Measurements from ENCODE around the gene MROH7.

The MROH7 gene

DNA sequence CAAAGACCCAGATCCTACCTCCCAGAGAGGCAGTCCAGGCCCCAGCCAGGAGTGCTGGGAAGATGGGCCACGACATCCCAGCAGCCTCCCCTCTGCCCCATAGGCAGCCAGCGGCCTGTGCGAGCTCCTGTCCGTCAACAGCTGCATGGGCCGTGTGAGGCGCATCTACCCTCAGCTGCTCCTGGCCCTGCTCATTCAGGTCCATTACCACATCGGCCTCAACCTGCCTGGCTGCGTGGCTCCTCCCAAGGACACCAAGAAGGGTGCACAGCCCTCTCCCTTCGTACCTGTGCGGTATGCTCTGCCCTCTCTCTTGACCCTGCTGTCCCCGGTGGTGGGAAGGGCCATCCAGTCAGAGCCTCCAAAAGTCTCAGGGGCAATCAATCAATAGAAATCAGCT is 44.6 kb downstream of the MROH7 start:
- H3K36me3 ChIP-seq (ENCODE audit: insufficient read depth, low read depth, low read length), result no peaks in the 10 kb centered on the region
- no peak overlapping the region for H3K27ac ChIP-seq (ENCODE audit: low read length)
- H3K9ac ChIP-seq (ENCODE audit: low read depth, low read length), result no peak overlapping the region
- H3K4me3 ChIP-seq (ENCODE audit: low read length), result no peak overlapping the region
- no peaks in the 10 kb centered on the region for H3K9me3 ChIP-seq (ENCODE audit: insufficient read depth, low read depth, low read length)
- no peaks in the 10 kb centered on the region for H3K27me3 ChIP-seq (ENCODE audit: insufficient read depth, low read length)
- H3K4me1 ChIP-seq (ENCODE audit: insufficient read depth, low read length), result no peaks in the 10 kb centered on the region; the same call in 1 of the 2 replicates

DNA sequence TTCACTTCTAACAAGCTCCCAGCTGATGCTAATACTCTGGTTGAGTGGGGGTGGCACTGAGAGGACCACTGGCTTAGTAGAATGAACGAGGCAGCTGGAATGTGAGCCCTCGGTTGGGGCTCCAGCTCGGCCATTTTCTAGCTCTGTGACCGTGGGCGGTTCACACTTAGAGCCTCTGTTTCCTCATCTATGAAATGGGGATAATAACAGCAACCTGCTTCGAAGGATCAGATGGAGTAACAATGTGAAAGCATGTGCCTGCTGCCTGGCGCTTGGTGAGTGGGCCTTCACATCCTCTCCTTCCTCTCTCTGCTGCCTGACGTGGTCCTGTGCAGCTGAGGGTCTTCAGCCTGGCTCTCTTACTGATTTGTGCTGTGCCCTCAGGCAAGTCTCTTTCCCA is 53.2 kb downstream of the MROH7 start:
- H3K4me3 ChIP-seq (ENCODE audit: low read length), result no peak overlapping the region
- H3K27ac ChIP-seq (ENCODE audit: low read length), result no peak overlapping the region
- no peaks in the 10 kb centered on the region; the same call in 1 of the 2 replicates for H3K27me3 ChIP-seq (ENCODE audit: insufficient read depth, low read length)
- H3K36me3 ChIP-seq (ENCODE audit: insufficient read depth, low read depth, low read length), result no peaks in the 10 kb centered on the region
- no peak overlapping the region for H3K9ac ChIP-seq (ENCODE audit: low read depth, low read length)
- no peaks in the 10 kb centered on the region for H3K9me3 ChIP-seq (ENCODE audit: insufficient read depth, low read depth, low read length)
- no peaks in the 10 kb centered on the region for H3K4me1 ChIP-seq (ENCODE audit: insufficient read depth, low read length)

DNA sequence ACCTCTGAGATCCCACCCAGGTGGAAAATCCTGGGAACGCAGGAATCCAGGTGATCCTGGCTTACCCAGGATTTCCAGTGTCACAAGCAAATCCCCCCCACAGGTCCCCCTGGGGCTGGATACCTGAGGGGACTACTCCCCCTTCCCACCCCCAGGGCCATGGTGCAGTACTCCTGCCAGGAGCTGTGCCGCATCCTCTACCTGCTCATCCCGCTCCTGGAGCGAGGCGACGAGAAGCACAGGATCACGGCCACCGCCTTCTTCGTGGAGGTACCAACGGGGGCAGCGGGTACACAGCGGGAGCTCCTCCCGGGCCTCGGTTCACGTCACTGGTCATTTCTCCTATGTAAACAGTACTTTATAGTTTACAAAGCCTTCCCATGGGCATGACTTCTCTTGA is 53.6 kb downstream of the MROH7 start:
- Histone ChIP-seq H3K4me3 (ENCODE audit: low read length) (no peak overlapping the region), H3K9me3 (ENCODE audit: insufficient read depth, low read depth, low read length) (no peaks in the 10 kb centered on the region), H3K27me3 (ENCODE audit: insufficient read depth, low read length) (no peaks in the 10 kb centered on the region; the same call in 1 of the 2 replicates), H3K36me3 (ENCODE audit: insufficient read depth, low read depth, low read length) (no peaks in the 10 kb centered on the region), H3K4me1 (ENCODE audit: insufficient read depth, low read length) (no peaks in the 10 kb centered on the region), H3K27ac (ENCODE audit: low read length) (no peak overlapping the region), H3K9ac (ENCODE audit: low read depth, low read length) (no peak overlapping the region)

DNA sequence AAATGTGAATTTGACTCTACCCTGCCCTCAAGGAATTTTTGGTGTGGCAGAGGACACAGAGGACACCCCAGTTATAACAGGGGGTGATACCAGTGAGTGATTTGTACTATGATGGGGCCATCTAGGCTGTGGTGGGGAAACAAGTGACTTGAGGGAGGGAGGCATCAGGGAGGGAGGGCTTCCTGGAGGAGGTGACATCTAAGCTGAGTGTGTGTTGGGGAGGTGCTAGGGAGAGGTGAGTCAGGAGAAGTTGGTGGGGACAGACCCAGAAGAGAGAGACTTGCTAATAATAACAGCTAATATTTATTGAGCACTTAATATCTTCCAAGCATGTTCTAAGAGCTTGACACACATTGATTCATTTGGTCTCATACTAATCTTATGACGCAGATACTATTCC is 54.2 kb downstream of the MROH7 start:
- Histone ChIP-seq H3K9ac (ENCODE audit: low read depth, low read length) (no peak overlapping the region), H3K9me3 (ENCODE audit: insufficient read depth, low read depth, low read length) (no peaks in the 10 kb centered on the region), H3K27me3 (ENCODE audit: insufficient read depth, low read length) (no peaks in the 10 kb centered on the region; the same call in 1 of the 2 replicates), H3K4me1 (ENCODE audit: insufficient read depth, low read length) (no peaks in the 10 kb centered on the region), H3K36me3 (ENCODE audit: insufficient read depth, low read depth, low read length) (no peaks in the 10 kb centered on the region), H3K4me3 (ENCODE audit: low read length) (no peak overlapping the region), H3K27ac (ENCODE audit: low read length) (no peak overlapping the region)

DNA sequence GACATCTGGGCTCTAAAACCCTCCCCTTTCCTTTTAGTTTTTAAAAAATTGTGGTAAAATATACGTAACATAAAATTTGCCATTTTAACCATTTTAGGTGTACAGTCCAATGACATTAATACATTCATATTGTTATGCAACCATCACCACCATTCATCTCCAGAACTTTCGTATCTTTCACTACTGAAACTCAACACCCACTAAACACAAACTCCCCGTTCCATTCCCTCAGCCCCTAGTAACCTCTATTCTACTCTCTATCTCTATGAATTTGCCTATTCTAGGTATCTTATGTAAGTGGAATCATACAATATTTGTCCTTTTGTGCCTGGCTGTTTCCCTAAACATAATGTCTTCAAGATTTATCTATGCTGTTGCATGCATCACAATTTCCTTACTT is 54.7 kb downstream of the MROH7 start:
- H3K9me3 ChIP-seq (ENCODE audit: insufficient read depth, low read depth, low read length), result no peaks in the 10 kb centered on the region
- H3K4me3 ChIP-seq (ENCODE audit: low read length), result no peak overlapping the region
- no peak overlapping the region for H3K9ac ChIP-seq (ENCODE audit: low read depth, low read length)
- H3K4me1 ChIP-seq (ENCODE audit: insufficient read depth, low read length), result no peaks in the 10 kb centered on the region
- H3K36me3 ChIP-seq (ENCODE audit: insufficient read depth, low read depth, low read length), result no peaks in the 10 kb centered on the region
- no peak overlapping the region for H3K27ac ChIP-seq (ENCODE audit: low read length)
- no peaks in the 10 kb centered on the region; the same call in 1 of the 2 replicates for H3K27me3 ChIP-seq (ENCODE audit: insufficient read depth, low read length)

DNA sequence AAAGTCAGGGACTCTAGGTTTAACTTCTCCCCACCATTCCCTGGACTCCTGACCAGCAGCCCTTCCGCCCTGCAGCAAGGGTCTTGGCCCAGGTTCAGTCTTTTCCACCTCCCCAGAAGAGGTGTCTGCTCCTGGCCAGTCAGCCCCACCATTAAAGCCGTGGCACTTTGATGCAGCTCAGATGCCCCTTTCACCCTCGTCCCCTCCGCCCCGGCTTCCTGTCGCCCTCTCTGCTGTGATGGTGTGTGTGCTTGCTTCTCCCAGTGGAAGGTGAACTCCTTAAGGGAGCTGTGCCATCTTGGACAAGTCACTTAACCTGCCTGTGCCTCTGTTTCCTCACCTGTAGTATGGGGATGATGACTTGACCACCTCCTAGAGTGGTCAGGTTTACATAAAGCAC is 56.3 kb downstream of the MROH7 start:
- Histone ChIP-seq H3K27me3 (ENCODE audit: insufficient read depth, low read length) (no peaks in the 10 kb centered on the region; the same call in 1 of the 2 replicates), H3K4me1 (ENCODE audit: insufficient read depth, low read length) (no peaks in the 10 kb centered on the region), H3K27ac (ENCODE audit: low read length) (no peak overlapping the region), H3K4me3 (ENCODE audit: low read length) (no peak overlapping the region), H3K9ac (ENCODE audit: low read depth, low read length) (no peak overlapping the region), H3K9me3 (ENCODE audit: insufficient read depth, low read depth, low read length) (no peaks in the 10 kb centered on the region), H3K36me3 (ENCODE audit: insufficient read depth, low read depth, low read length) (no peaks in the 10 kb centered on the region)

DNA sequence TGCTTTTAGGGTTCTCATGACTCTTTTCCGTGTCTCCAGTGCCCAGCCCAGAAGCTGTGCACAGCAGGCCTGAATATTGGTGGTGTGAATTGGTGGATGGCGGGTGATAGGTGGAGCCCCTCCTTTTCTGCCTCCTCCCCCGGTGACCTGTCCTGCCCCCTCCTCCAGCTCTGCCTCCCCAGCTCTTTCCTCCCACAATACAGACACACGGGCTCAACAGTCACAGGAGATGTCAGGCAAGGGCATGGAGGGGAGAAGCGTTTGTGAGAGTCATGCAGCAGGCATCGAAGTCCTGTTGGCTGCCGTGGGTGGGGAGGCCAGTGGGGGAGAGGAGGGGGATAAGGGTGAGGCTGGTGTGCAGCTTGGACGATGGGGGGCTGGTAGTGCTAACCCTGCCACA is 56.8 kb downstream of the MROH7 start:
- Histone ChIP-seq H3K27ac (ENCODE audit: low read length) (no peak overlapping the region), H3K9ac (ENCODE audit: low read depth, low read length) (no peak overlapping the region), H3K36me3 (ENCODE audit: insufficient read depth, low read depth, low read length) (no peaks in the 10 kb centered on the region), H3K4me3 (ENCODE audit: low read length) (no peak overlapping the region), H3K4me1 (ENCODE audit: insufficient read depth, low read length) (no peaks in the 10 kb centered on the region), H3K9me3 (ENCODE audit: insufficient read depth, low read depth, low read length) (no peaks in the 10 kb centered on the region), H3K27me3 (ENCODE audit: insufficient read depth, low read length) (no peaks in the 10 kb centered on the region; the same call in 1 of the 2 replicates)

DNA sequence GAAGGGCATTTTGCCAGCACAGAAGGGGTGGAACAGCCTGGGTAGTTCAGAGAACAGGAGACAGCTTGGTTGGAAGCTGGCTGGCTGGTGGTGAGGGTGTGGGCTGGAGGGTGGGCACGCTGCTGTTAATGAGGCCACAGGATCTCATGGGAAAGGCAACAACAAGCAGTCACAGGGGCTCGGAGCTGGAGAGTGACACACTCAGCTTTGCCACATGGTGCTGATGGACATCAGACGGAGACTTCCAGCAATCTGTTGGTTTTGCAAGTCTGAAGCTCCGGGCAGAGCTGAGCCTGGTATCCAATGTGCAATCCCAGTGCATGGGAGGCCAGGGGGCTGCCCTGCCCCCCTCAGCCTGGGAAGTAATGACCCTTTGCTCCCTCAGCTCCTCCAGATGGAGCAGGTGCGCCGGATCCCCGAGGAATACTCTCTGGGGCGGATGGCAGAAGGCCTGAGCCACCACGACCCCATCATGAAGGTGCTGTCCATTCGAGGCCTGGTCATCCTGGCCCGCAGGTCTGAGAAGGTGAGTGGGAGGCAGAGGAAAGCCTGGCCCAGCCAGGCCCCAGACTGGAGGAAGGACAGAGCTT is 58.4 kb downstream of the MROH7 start:
- H3K4me1 ChIP-seq (ENCODE audit: insufficient read depth, low read length), result no peaks in the 10 kb centered on the region
- H3K27ac ChIP-seq (ENCODE audit: low read length), result no peak overlapping the region
- H3K27me3 ChIP-seq (ENCODE audit: insufficient read depth, low read length), result no peaks in the 10 kb centered on the region; the same call in 1 of the 2 replicates
- no peaks in the 10 kb centered on the region for H3K9me3 ChIP-seq (ENCODE audit: insufficient read depth, low read depth, low read length)
- H3K36me3 ChIP-seq (ENCODE audit: insufficient read depth, low read depth, low read length), result no peaks in the 10 kb centered on the region
- no peak overlapping the region for H3K4me3 ChIP-seq (ENCODE audit: low read length)
- H3K9ac ChIP-seq (ENCODE audit: low read depth, low read length), result no peak overlapping the region

DNA sequence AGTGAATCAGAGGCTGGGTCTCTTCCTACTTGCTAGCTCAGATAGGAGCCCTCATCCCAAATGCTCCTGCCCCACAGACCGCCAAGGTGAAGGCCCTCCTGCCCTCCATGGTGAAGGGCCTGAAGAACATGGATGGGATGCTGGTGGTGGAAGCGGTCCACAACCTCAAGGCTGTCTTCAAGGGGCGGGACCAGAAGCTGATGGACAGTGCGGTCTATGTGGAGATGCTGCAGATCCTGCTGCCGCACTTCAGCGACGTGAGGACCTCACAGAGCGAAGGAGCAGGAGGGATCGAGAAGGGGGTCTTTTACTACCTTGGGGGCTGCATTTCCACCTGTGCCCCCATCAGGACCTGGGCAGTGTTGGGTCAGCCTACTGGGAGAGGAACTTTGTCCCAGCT is 59.5 kb downstream of the MROH7 start:
- no peak overlapping the region for H3K27ac ChIP-seq (ENCODE audit: low read length)
- no peak overlapping the region for H3K4me3 ChIP-seq (ENCODE audit: low read length)
- H3K4me1 ChIP-seq (ENCODE audit: insufficient read depth, low read length), result no peaks in the 10 kb centered on the region
- no peaks in the 10 kb centered on the region for H3K36me3 ChIP-seq (ENCODE audit: insufficient read depth, low read depth, low read length)
- no peaks in the 10 kb centered on the region for H3K9me3 ChIP-seq (ENCODE audit: insufficient read depth, low read depth, low read length)
- H3K9ac ChIP-seq (ENCODE audit: low read depth, low read length), result no peak overlapping the region
- H3K27me3 ChIP-seq (ENCODE audit: insufficient read depth, low read length), result peaks cover 8% of the 10 kb centered on the region; the same call in 1 of the 2 replicates

DNA sequence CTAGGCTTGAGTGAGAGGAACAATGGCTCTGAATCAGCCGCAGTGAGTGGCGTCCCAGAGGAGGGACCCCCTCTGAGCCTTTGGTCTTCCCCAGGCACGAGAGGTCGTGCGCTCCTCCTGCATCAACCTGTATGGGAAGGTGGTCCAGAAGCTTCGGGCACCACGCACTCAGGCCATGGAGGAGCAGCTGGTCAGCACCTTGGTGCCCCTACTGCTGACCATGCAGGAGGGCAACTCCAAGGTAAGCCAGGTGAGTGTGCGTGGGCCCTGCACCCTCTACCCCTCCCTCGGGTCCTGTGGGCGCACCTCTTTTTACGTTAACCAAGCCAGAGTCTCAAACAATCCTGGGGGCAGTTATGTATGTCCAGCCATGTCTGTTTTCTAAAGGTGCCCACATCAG is 60.4 kb downstream of the MROH7 start:
- Histone ChIP-seq H3K36me3 (ENCODE audit: insufficient read depth, low read depth, low read length) (no peaks in the 10 kb centered on the region), H3K9ac (ENCODE audit: low read depth, low read length) (no peak overlapping the region), H3K4me1 (ENCODE audit: insufficient read depth, low read length) (no peaks in the 10 kb centered on the region), H3K4me3 (ENCODE audit: low read length) (no peak overlapping the region), H3K9me3 (ENCODE audit: insufficient read depth, low read depth, low read length) (no peaks in the 10 kb centered on the region), H3K27ac (ENCODE audit: low read length) (no peak overlapping the region), H3K27me3 (ENCODE audit: insufficient read depth, low read length) (peaks cover 8% of the 10 kb centered on the region; the same call in 1 of the 2 replicates)

DNA sequence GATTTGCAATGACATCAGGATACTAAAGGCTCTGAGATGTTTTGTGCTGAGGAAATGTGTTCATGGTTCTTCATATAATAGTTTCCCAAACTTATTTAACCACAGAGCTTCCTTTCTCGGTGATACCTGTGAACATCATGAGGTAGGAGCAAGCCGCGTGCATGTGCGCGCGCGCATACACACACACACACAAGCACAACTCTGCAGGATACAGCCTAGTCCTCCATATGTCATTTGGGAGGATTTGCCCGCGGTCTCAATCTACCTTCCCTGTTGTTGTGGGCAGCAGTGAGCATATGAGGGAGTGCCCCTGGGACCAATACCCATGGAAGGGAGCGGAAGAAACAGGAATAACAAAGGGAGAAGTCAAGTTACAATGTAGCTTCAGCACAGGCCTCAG is 61.9 kb downstream of the MROH7 start:
- Histone ChIP-seq H3K9ac (ENCODE audit: low read depth, low read length) (no peak overlapping the region), H3K27me3 (ENCODE audit: insufficient read depth, low read length) (peaks cover 8% of the 10 kb centered on the region; the same call in 1 of the 2 replicates), H3K27ac (ENCODE audit: low read length) (no peak overlapping the region), H3K4me1 (ENCODE audit: insufficient read depth, low read length) (no peaks in the 10 kb centered on the region), H3K4me3 (ENCODE audit: low read length) (no peak overlapping the region), H3K9me3 (ENCODE audit: insufficient read depth, low read depth, low read length) (no peaks in the 10 kb centered on the region), H3K36me3 (ENCODE audit: insufficient read depth, low read depth, low read length) (no peaks in the 10 kb centered on the region)

DNA sequence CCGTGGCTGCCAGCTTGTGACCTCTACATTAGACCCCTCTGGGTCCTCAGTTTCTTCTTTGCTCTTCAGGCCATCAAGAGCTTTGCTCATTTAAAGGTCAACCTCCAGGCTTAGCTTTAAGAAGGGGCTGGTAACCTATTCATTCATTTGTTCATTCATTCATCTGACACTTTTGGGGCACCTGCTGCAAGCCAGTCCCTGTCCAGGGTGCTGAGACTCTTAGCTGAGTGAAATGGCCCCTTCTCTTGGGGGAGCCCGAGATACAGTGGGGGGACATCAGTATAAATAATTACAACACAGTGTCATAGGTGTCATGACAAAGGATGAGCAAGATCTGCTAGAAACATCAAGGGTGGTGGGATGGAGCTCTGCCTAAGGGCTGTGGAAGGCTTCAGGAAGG is 63.6 kb downstream of the MROH7 start:
- no peak overlapping the region for H3K4me3 ChIP-seq (ENCODE audit: low read length)
- no peaks in the 10 kb centered on the region for H3K36me3 ChIP-seq (ENCODE audit: insufficient read depth, low read depth, low read length)
- H3K27ac ChIP-seq (ENCODE audit: low read length), result no peak overlapping the region
- H3K9me3 ChIP-seq (ENCODE audit: insufficient read depth, low read depth, low read length), result no peaks in the 10 kb centered on the region
- H3K9ac ChIP-seq (ENCODE audit: low read depth, low read length), result no peak overlapping the region
- no peaks in the 10 kb centered on the region for H3K4me1 ChIP-seq (ENCODE audit: insufficient read depth, low read length)
- H3K27me3 ChIP-seq (ENCODE audit: insufficient read depth, low read length), result peaks cover 18% of the 10 kb centered on the region; the same call in 1 of the 2 replicates

Data from iPS-20b (cell line).